Renal cortical epithelial cell (primary cell): ENCODE results near the gene MKRN3. TPM values are rescaled to one million over a fixed set of nuclear protein-coding genes. Genes with fewer than 3 reads are reported as not detected.
"Not testable (repeated sequence)": the region's sequence is repeated elsewhere in the genome, so short reads cannot be mapped to it uniquely, and the experiment has no call there.

Experiments used
- DNase-seq: peaks from one replicate; pipeline ENCODE4 v3.0.0-alpha.2; 2011; ENCODE audit warnings: low read depth
- total RNA-seq: library from RNA; depleted of rRNA; stranded (reverse); fragments of >200 nt; gene quantifications from 2 replicates; pipeline ENCODE4 v1.2.3, GENCODE V29; 2014

MKRN3 gene
- total RNA-seq, 1 donor from 2014 or later: 0.25 TPM

- DNase-seq: no peak
These were observed 22.8 kb downstream of the MKRN3 start for GRCh38 chr15:23588268-23588667.

- no peak for DNase-seq
These were observed 23.5 kb downstream of the MKRN3 start for GRCh38 chr15:23589012-23589411.

GRCh38 chr15:23594252-23594770 lies 28.8 kb downstream of the MKRN3 start:
- DNase-seq: no peak

GRCh38 chr15:23595368-23595767 lies 29.9 kb downstream of the MKRN3 start:
- no peak for DNase-seq

- DNase-seq: no peak
These were observed 31.3 kb downstream of the MKRN3 start for GRCh38 chr15:23596736-23597135.

- DNase-seq: not testable (repeated sequence)
These were observed 31.8 kb downstream of the MKRN3 start for GRCh38 chr15:23597278-23597677.

GRCh38 chr15:23599053-23599452 lies 33.6 kb downstream of the MKRN3 start:
- no peak for DNase-seq

- DNase-seq: no peak
These were observed 36.6 kb downstream of the MKRN3 start for GRCh38 chr15:23602124-23602523.

- no peak for DNase-seq
These were observed 40.8 kb downstream of the MKRN3 start for GRCh38 chr15:23606226-23606625.

- no peak for DNase-seq
These were observed 51.1 kb downstream of the MKRN3 start for GRCh38 chr15:23616536-23616935.

Other genes starting within 250 kb of the MKRN3 start
- gene GOLGA6L26, start 231.5 kb upstream of the MKRN3 start, total RNA-seq: not detected in 2 replicates
- 0.10 TPM in 1 of 2 replicates, not detected in the other for gene GOLGA8S, start 210.9 kb upstream of the MKRN3 start, total RNA-seq
- not detected in 2 replicates for gene GOLGA6L2, start 118.4 kb upstream of the MKRN3 start, total RNA-seq
- gene MAGEL2, start 82.2 kb downstream of the MKRN3 start, total RNA-seq: 0.15 TPM in 1 of 2 replicates, not detected in the other
- 26.4 and 37.2 TPM in 2 replicates for gene NDN, start 121.6 kb downstream of the MKRN3 start, total RNA-seq